IMR-90 (cell line): ENCODE results near the gene ADD2. TPM values are rescaled to one million over a fixed set of nuclear protein-coding genes. Genes with fewer than 3 reads are reported as not detected.

Source experiments
- ATAC-seq: fragments of 200-7000 bp; cut with Tn5 transposase; 2 replicates; pipeline ENCODE4 v1.9.1; 2020; ENCODE audit warnings: low read depth, mild to moderate bottlenecking, moderate library complexity
- BruUV-seq: library from RNA; stranded (reverse); fragments of 400-500 nt; replicated peaks from 2 replicates; lab custom pipeline; 2021; lab: Mats Ljungman, UMichigan
- CTCF ChIA-PET: fragments of 300-600 bp; formaldehyde crosslinking; extraction: SDS; loops from one replicate; lab custom pipeline; 2021; ENCODE audit warnings: antibody characterized with exemption; lab: Yijun Ruan, JAX
- POLR2A ChIA-PET: fragments of 300-600 bp; sonication (Branson Sonifier 250); formaldehyde crosslinking; loops from one replicate; lab custom pipeline; 2022; ENCODE audit warnings: antibody characterized with exemption; ENCODE audit not compliant: unreplicated experiment; lab: Charles Lee
- DNase-seq: peaks from one replicate; pipeline ENCODE4 v3.0.0; 2013
- H2AFZ ChIP-seq: replicated peaks from 2 replicates; pipeline ENCODE3; 2013; ENCODE audit warnings: low read length, mild to moderate bottlenecking; ENCODE audit not compliant: poor library complexity
- H2AK5ac ChIP-seq: 2 replicates; pipeline ENCODE4 v1.6.1; 2013; ENCODE audit warnings: low read depth, low read length, inconsistent platforms
- H2AK9ac ChIP-seq: replicated peaks from 2 replicates; pipeline ENCODE3; 2013; ENCODE audit warnings: mild to moderate bottlenecking, low read depth, low read length, moderate library complexity; ENCODE audit not compliant: poor library complexity
- H2BK120ac ChIP-seq: 2 replicates; pipeline ENCODE4 v1.6.1; 2013; ENCODE audit warnings: low read depth, low read length, inconsistent platforms
- H2BK15ac ChIP-seq: 3 replicates; pipeline ENCODE4 v1.6.1; 2013; ENCODE audit warnings: low read depth, low read length, inconsistent platforms
- H2BK20ac ChIP-seq: 2 replicates; pipeline ENCODE4 v1.6.1; 2013; ENCODE audit warnings: low read depth, mild to moderate bottlenecking, inconsistent platforms, low read length, moderate library complexity
- H2BK5ac ChIP-seq: 2 replicates; pipeline ENCODE4 v1.6.1; 2013; ENCODE audit warnings: mild to moderate bottlenecking, low read depth, low read length, inconsistent platforms; ENCODE audit not compliant: poor library complexity, severe bottlenecking
- H3K14ac ChIP-seq: replicated peaks from 2 replicates; pipeline ENCODE4 v1.6.1; 2013; ENCODE audit warnings: low read depth, low read length, inconsistent platforms
- H3K18ac ChIP-seq: 2 replicates; pipeline ENCODE4 v1.6.1; 2013; ENCODE audit warnings: low read depth, low read length, control low read depth
- H3K23ac ChIP-seq: 2 replicates; pipeline ENCODE4 v1.6.1; 2013; ENCODE audit warnings: low read depth, low read length, inconsistent platforms
- H3K27ac ChIP-seq: 2 replicates; pipeline ENCODE4 v1.5.1; 2013; ENCODE audit warnings: mild to moderate bottlenecking, control low read depth, low read length; ENCODE audit not compliant: insufficient read depth
- H3K27me3 ChIP-seq: 2 replicates; pipeline ENCODE4 v1.6.1; 2013; ENCODE audit warnings: low read length; ENCODE audit not compliant: control insufficient read depth, insufficient read depth
- H3K36me3 ChIP-seq: 2 replicates; pipeline ENCODE4 v1.6.1; 2013; ENCODE audit warnings: low read length, mixed read lengths; ENCODE audit not compliant: control insufficient read depth, insufficient read depth
- H3K4ac ChIP-seq: 2 replicates; pipeline ENCODE4 v1.6.1; 2013; ENCODE audit warnings: low read depth, low read length, inconsistent platforms
- H3K4me1 ChIP-seq: 2 replicates; pipeline ENCODE4 v1.6.1; 2013; ENCODE audit warnings: low read length, mixed read lengths; ENCODE audit not compliant: control insufficient read depth, insufficient read depth
- H3K4me2 ChIP-seq: 2 replicates; pipeline ENCODE4 v1.6.1; 2013; ENCODE audit warnings: low read depth, mild to moderate bottlenecking, control low read depth, low read length, moderate library complexity
- H3K4me3 ChIP-seq: 2 replicates; pipeline ENCODE4 v1.5.1; 2013; ENCODE audit warnings: low read depth, mild to moderate bottlenecking, control low read depth, low read length, moderate library complexity; ENCODE audit not compliant: insufficient read depth
- H3K56ac ChIP-seq: 2 replicates; pipeline ENCODE4 v1.6.1; 2013; ENCODE audit warnings: low read length, inconsistent platforms; ENCODE audit not compliant: insufficient read depth; ENCODE audit errors: extremely low read depth
- H3K79me1 ChIP-seq, 2 experiments: 2 replicates each; pipeline ENCODE4 v1.6.1; 2013; ENCODE audit warnings: low read length in 2 of 2, inconsistent platforms in 1 of 2, low read depth in 1 of 2
- H3K9ac ChIP-seq: 2 replicates; pipeline ENCODE4 v1.6.1; 2013; ENCODE audit warnings: low read depth, low read length, control low read depth
- H3K9me1 ChIP-seq: 2 replicates; pipeline ENCODE4 v1.6.1; 2013; ENCODE audit warnings: low read length, inconsistent platforms; ENCODE audit not compliant: insufficient read depth
- H3K9me3 ChIP-seq: 2 replicates; pipeline ENCODE4 v1.6.1; 2013; ENCODE audit warnings: low read length; ENCODE audit not compliant: control insufficient read depth, insufficient read depth
- H4K20me1 ChIP-seq: 2 replicates; pipeline ENCODE4 v1.6.1; 2013; ENCODE audit warnings: low read length, inconsistent platforms; ENCODE audit not compliant: insufficient read depth
- H4K5ac ChIP-seq: 2 replicates; pipeline ENCODE4 v1.6.1; 2013; ENCODE audit warnings: mild to moderate bottlenecking, low read depth, low read length, control low read depth
- H4K8ac ChIP-seq, 2 experiments: 2 replicates each; pipeline ENCODE4 v1.6.1; 2013; ENCODE audit warnings: low read depth in 2 of 2, low read length in 2 of 2, control low read depth in 1 of 2, inconsistent platforms in 1 of 2
- H4K91ac ChIP-seq: 2 replicates; pipeline ENCODE4 v1.6.1; 2013; ENCODE audit warnings: low read depth, low read length, inconsistent platforms; ENCODE audit not compliant: insufficient read depth
- CTCF ChIP-seq: conservative IDR thresholded peaks from 2 replicates; pipeline ENCODE4 v1.5.1; 2012; ENCODE audit warnings: mild to moderate bottlenecking, low read depth, low read length, improper control_type of control experiment
- ELK1 ChIP-seq: fragments of 150-350 bp; IDR thresholded peaks from 2 replicates; pipeline ENCODE4 v1.6.1; 2016; ENCODE audit warnings: low read depth, mild to moderate bottlenecking, low read length, moderate library complexity, borderline replicate concordance
- NFE2L2 ChIP-seq: fragments of 150-350 bp; IDR thresholded peaks from 2 replicates; pipeline ENCODE4 v1.6.1; 2016; ENCODE audit warnings: low read depth, mild to moderate bottlenecking, low read length
- WGBS, 2 experiments: methylation state at CpG; one replicate each; pipeline versions ENCODE4 v1.1.5 to v1.1.7; 2013; ENCODE audit warnings: missing lambda C conversion rate in 2 of 2; ENCODE audit not compliant: insufficient read length in 1 of 2; ENCODE audit errors: extremely low coverage in 2 of 2; 5-methylcytosine and 5-hydroxymethylcytosine counted together
- dilution Hi-C: fragments of 300-500 bp; cut with HindIII; formaldehyde crosslinking; loops from one replicate; pipeline ENCODE4 v1.14.3; 2018; ENCODE audit warnings: low sequenced_read_pairs; ENCODE audit not compliant: unreplicated experiment
- in situ Hi-C: fragments of 300-500 bp; cut with MboI; formaldehyde crosslinking; loops from 3 replicates; pipeline ENCODE4 v1.14.3; 2019; ENCODE audit warnings: low sequenced_read_pairs, inconsistent platforms, mixed read lengths
- intact Hi-C: fragments of 100-400 bp; cut with micrococcal nuclease; formaldehyde crosslinking; loops from 2 replicates; pipeline ENCODE4 v1.10.0; 2022
- polyA plus RNA-seq, 3 experiments: library from polyadenylated mRNA; depleted of rRNA; stranded (reverse); fragments of >200 nt; gene quantifications; 2 replicates each; pipeline ENCODE4 v1.2.3, GENCODE V29; 2012; ENCODE audit warnings: low replicate concordance in 1 of 3
- total RNA-seq: library from RNA; depleted of rRNA; stranded (reverse); fragments of >200 nt; gene quantifications from 2 replicates; pipeline ENCODE4 v1.2.3, GENCODE V29; 2012

The ADD2 gene
- total and polyA plus RNA-seq, 2 of the 4 experiments (the other 2 are of a cell fraction), result not detected

GRCh38 chr2:70705160-70705850 lies 62.7 kb downstream of the ADD2 start:
- no peaks in the 10 kb centered on the region for H4K20me1 ChIP-seq
- in situ Hi-C loops, result no loop called here
- H3K56ac ChIP-seq, result no peak overlapping the region
- DNase-seq (no peak), ATAC-seq (no peak)
- no peak overlapping the region for H3K4ac ChIP-seq
- CTCF ChIA-PET, result no interaction called here
- dilution Hi-C loops, result no loop called here
- 30% methylated on average over 2 of the region's 8 CpGs; no CpG with 5 or more reads in 1 of the 2 experiments for WGBS, 2 experiments
- H2BK20ac ChIP-seq, result no peak overlapping the region
- intact Hi-C loops, result no loop called here
- POLR2A ChIA-PET, result no interaction called here
- H4K8ac ChIP-seq, result no peak overlapping the region
- no peak overlapping the region for H2AK9ac ChIP-seq
- TF ChIP-seq ELK1 (no peak), NFE2L2 (no peak), CTCF (no peak)
- H2BK5ac ChIP-seq, result no peak overlapping the region
- H3K23ac ChIP-seq, result no peak overlapping the region
- H4K91ac ChIP-seq, result no peak overlapping the region
- no peak overlapping the region for H3K9ac ChIP-seq
- no peak overlapping the region for H3K4me3 ChIP-seq
- no peaks in the 10 kb centered on the region for H3K36me3 ChIP-seq
- H3K4me2 ChIP-seq, result no peak overlapping the region
- H3K18ac ChIP-seq, result no peak overlapping the region
- no peak overlapping the region for H2BK120ac ChIP-seq
- no peak overlapping the region for H3K27ac ChIP-seq
- H3K9me1 ChIP-seq, result no peaks in the 10 kb centered on the region
- H3K79me1 ChIP-seq, result no peaks in the 10 kb centered on the region
- no peaks in the 10 kb centered on the region; the same call in 1 of the 2 replicates for H3K27me3 ChIP-seq
- H3K4me1 ChIP-seq, result no peaks in the 10 kb centered on the region
- no peak overlapping the region for H2BK15ac ChIP-seq
- no peak overlapping the region for H2AK5ac ChIP-seq
- H3K9me3 ChIP-seq, result no peaks in the 10 kb centered on the region
- H4K5ac ChIP-seq, result no peak overlapping the region
- no peak overlapping the region for H2AFZ ChIP-seq
- no TSS peak for BruUV-seq
- no peak overlapping the region for H3K14ac ChIP-seq
